HCT116 (cell line): ENCODE data around the gene PTPMT1. TPM values are rescaled to one million over a fixed set of nuclear protein-coding genes. Genes with fewer than 3 reads are reported as not detected.
A peak's percentile ranks its signal among the peaks of the same experiment; 100 is the strongest.

ENCODE experiments used
- ATAC-seq: fragments of 200-7000 bp; cut with Tn5 transposase; 2 replicates; pipeline ENCODE4 v1.9.1; 2020; ENCODE audit warnings: mild to moderate bottlenecking, moderate library complexity
- BruUV-seq: library from RNA; stranded (reverse); fragments of 400-500 nt; replicated peaks from 2 replicates; lab custom pipeline; 2021; lab: Mats Ljungman, UMichigan
- CTCF ChIA-PET: fragments of 300-600 bp; sonication (Branson Sonifier 250); formaldehyde crosslinking; loops from one replicate; lab custom pipeline; 2021; ENCODE audit warnings: antibody characterized with exemption; lab: Charles Lee
- POLR2A ChIA-PET: fragments of 300-600, 350-600 bp; sonication (Branson Sonifier 250); formaldehyde crosslinking; loops from one replicate; lab custom pipeline; 2021; ENCODE audit warnings: antibody characterized with exemption; lab: Charles Lee
- RAD21 ChIA-PET, 2 experiments: fragments of 300-600 bp; sonication (Branson Sonifier 250); formaldehyde crosslinking; loops; one replicate each; lab custom pipeline; 2023; ENCODE audit warnings: low total read pairs in 2 of 2; ENCODE audit not compliant: uncharacterized antibody in 2 of 2, unreplicated experiment in 2 of 2, low non-redundant PET in 1 of 2; lab: Charles Lee
- DNase-seq: peaks from one replicate; pipeline ENCODE4 v3.0.0-alpha.2; 2010; ENCODE audit warnings: low read depth, low spot score
- H2AFZ ChIP-seq: fragments of 200-600 bp; shearing (Covaris generic), sonication (generic); 2 replicates; pipeline ENCODE4 v1.6.1; 2017; ENCODE audit warnings: low read depth, mixed run types, mixed read lengths, antibody characterized with exemption, low read length; ENCODE audit not compliant: poor library complexity, severe bottlenecking
- H3K27ac ChIP-seq: 2 replicates; pipeline ENCODE4 v1.5.1; 2012; ENCODE audit warnings: low read depth, low read length
- H3K27me3 ChIP-seq: fragments of 200-600 bp; sonication (generic); 2 replicates; pipeline ENCODE4 v1.6.1; 2016; ENCODE audit warnings: mixed run types, low read length, mixed read lengths; ENCODE audit not compliant: insufficient read depth
- H3K36me3 ChIP-seq, 2 experiments: fragments of 200-500 bp in 1 of 2; fragments of 200-600 bp in 1 of 2; sonication (Bioruptor generic) in 1 of 2; sonication (generic) in 1 of 2; 2 replicates each; pipeline versions ENCODE4 v1.5.1 to v1.6.1; 2014 to 2016; ENCODE audit warnings: low read length in 2 of 2, inconsistent platforms in 1 of 2, mixed read lengths in 1 of 2, mixed run types in 1 of 2; ENCODE audit not compliant: insufficient read depth in 2 of 2, control insufficient read depth in 1 of 2
- H3K4me1 ChIP-seq, 2 experiments: fragments of 200-600 bp in 1 of 2; sonication (generic) in 1 of 2; 2 replicates each; pipeline versions ENCODE4 v1.5.1 to v1.6.1; 2012 to 2017; ENCODE audit warnings: low read length in 2 of 2, inconsistent platforms in 1 of 2, mild to moderate bottlenecking in 1 of 2, mixed read lengths in 1 of 2, mixed run types in 1 of 2, moderate library complexity in 1 of 2; ENCODE audit not compliant: insufficient read depth in 2 of 2, control insufficient read depth in 1 of 2
- H3K4me2 ChIP-seq: fragments of 200-600 bp; sonication (generic); 2 replicates; pipeline ENCODE4 v1.6.1; 2017; ENCODE audit warnings: mixed run types, low read length, mixed read lengths
- H3K4me3 ChIP-seq, 2 experiments: fragments of 200-600 bp in 1 of 2; sonication (generic) in 1 of 2; replicated peaks in 1 of 2; 2 replicates each; pipeline ENCODE4 v1.5.1; 2011 to 2016; ENCODE audit warnings: low read length in 2 of 2, control low read depth in 1 of 2, low read depth in 1 of 2, mild to moderate bottlenecking in 1 of 2, mixed read lengths in 1 of 2, mixed run types in 1 of 2
- H3K79me2 ChIP-seq: fragments of 200-600 bp; sonication (generic); 2 replicates; pipeline ENCODE4 v1.6.1; 2017; ENCODE audit warnings: mild to moderate bottlenecking, mixed run types, low read length, moderate library complexity, mixed read lengths; ENCODE audit not compliant: insufficient read depth
- H3K9ac ChIP-seq: fragments of 200-600 bp; sonication (generic); 2 replicates; pipeline ENCODE4 v1.6.1; 2016; ENCODE audit warnings: low read length, mixed read lengths
- H3K9me2 ChIP-seq: fragments of 200-600 bp; sonication (generic), shearing (Covaris generic); 2 replicates; pipeline ENCODE4 v1.6.1; 2017; ENCODE audit warnings: mixed run types, mild to moderate bottlenecking, moderate library complexity; ENCODE audit not compliant: insufficient read depth
- H3K9me3 ChIP-seq, 2 experiments: fragments of 200-500 bp in 1 of 2; fragments of 200-600 bp in 1 of 2; sonication (Bioruptor generic) in 1 of 2; sonication (generic) in 1 of 2; 2 replicates each; pipeline ENCODE4 v1.6.1; 2014 to 2017; ENCODE audit warnings: low read length in 2 of 2, mixed read lengths in 2 of 2, inconsistent platforms in 1 of 2, low read depth in 1 of 2, mild to moderate bottlenecking in 1 of 2, mixed run types in 1 of 2, moderate library complexity in 1 of 2; ENCODE audit not compliant: control insufficient read depth in 1 of 2, insufficient read depth in 1 of 2
- H4K20me1 ChIP-seq: fragments of 200-600 bp; sonication (generic), shearing (Covaris generic); 2 replicates; pipeline ENCODE4 v1.6.1; 2017; ENCODE audit warnings: mixed run types, mild to moderate bottlenecking, moderate library complexity; ENCODE audit not compliant: insufficient read depth
- CEBPB ChIP-seq: IDR thresholded peaks from 2 replicates; pipeline ENCODE4 v1.6.1; 2012; ENCODE audit warnings: low read depth
- ELF1 ChIP-seq: IDR thresholded peaks from 2 replicates; pipeline ENCODE4 v1.6.1; 2012; ENCODE audit warnings: low read depth, borderline replicate concordance
- EZH2 ChIP-seq: fragments of 200-600 bp; sonication (generic); IDR thresholded peaks from 2 replicates; pipeline ENCODE4 v1.6.1; 2017; ENCODE audit warnings: antibody characterized with exemption, mixed run types
- POLR2A ChIP-seq: IDR thresholded peaks from 2 replicates; pipeline ENCODE4 v1.7.0; 2011; ENCODE audit warnings: borderline replicate concordance; ENCODE audit not compliant: insufficient read depth, insufficient read length; ENCODE audit errors: extremely low read depth
- RAD21 ChIP-seq: IDR thresholded peaks from 2 replicates; pipeline ENCODE4 v1.6.1; 2012; ENCODE audit warnings: low read depth, mild to moderate bottlenecking
- TCF7L2 ChIP-seq: IDR thresholded peaks from 2 replicates; pipeline ENCODE4 v1.7.0; 2011; ENCODE audit warnings: borderline replicate concordance, inconsistent platforms; ENCODE audit not compliant: insufficient read depth, insufficient read length; ENCODE audit errors: extremely low read depth
- YY1 ChIP-seq: IDR thresholded peaks from 2 replicates; pipeline ENCODE4 v1.6.1; 2011; ENCODE audit warnings: low read length, low read depth, moderate library complexity, mild to moderate bottlenecking; ENCODE audit not compliant: insufficient replicate concordance; ENCODE audit errors: extremely low read depth
- ZNF274 ChIP-seq: fragments of 200-500 bp; sonication (Bioruptor generic); IDR thresholded peaks from 2 replicates; pipeline ENCODE4 v1.6.1; 2014; ENCODE audit warnings: mild to moderate bottlenecking, low read depth, low read length, inconsistent platforms
- intact Hi-C: fragments of 100-400 bp; cut with micrococcal nuclease; formaldehyde crosslinking; loops from 2 replicates; pipeline ENCODE4 v1.10.0; 2022
- total RNA-seq: library from RNA; stranded (reverse); gene quantifications from one replicate; pipeline ENCODE4 v1.2.1, GENCODE V29; 2021; ENCODE audit not compliant: unreplicated experiment
- TF ChIP-seq, protein P1 (sequence below): IDR thresholded peaks from 2 replicates; pipeline ENCODE4 v1.6.1; 2012
- TF ChIP-seq, protein P2 (sequence below): IDR thresholded peaks from 2 replicates; pipeline ENCODE4 v1.6.1; 2011; ENCODE audit warnings: mild to moderate bottlenecking, low read length, moderate library complexity; ENCODE audit not compliant: insufficient replicate concordance; ENCODE audit errors: extremely low read depth

Gene PTPMT1
- total RNA-seq, 1 experiment from 2014 or later = 71.6 TPM

DNA sequence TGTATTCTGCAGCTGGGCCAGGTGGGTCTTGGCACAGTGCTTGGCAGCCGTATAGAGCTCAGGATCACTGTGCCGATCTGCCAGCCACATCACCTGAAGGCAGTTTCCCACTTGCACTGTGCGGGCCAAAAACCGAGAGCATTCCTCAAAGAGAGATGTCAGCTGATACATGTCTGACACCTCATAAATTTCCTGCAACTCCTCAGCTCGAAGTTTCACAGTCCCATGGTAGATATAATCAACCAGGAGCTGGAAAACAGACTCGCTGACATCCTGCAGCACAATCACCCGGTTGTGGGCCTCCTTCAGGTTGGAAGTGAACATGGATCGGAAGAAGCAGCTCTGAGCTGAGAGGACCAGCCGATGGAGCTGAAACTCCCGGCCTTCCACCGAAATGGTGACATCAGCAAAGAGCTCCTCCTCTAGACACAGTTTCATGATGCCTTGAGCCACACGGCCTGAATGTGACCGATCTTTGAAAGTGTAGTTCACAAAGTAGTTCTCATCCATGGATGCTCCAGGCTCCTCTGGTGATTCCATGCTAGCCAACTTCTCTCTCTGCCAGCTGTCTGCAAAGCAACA, 12.2 kb downstream of the PTPMT1 start:
- Histone ChIP-seq H4K20me1 (no peaks in the 10 kb centered on the region), H3K36me3 (peaks cover 30 to 44% of the 10 kb centered on the region in 2 experiments), H3K27me3 (no peaks in the 10 kb centered on the region), H3K9me2 (no peaks in the 10 kb centered on the region), H3K27ac (peak overlapping the region; percentile 76), H3K9me3 (no peaks in the 10 kb centered on the region), H3K4me3 (peak overlapping the region; percentile 90 to 100), H3K79me2 (peaks cover 71% of the 10 kb centered on the region), H3K9ac (peak overlapping the region; percentile 88), H2AFZ (no peak overlapping the region), H3K4me2 (peak overlapping the region; percentile 80), H3K4me1 (peaks cover 10 to 25% of the 10 kb centered on the region in 2 experiments)
- TF ChIP-seq POLR2A (no peak), EZH2 (no peak), TCF7L2 (no peak), YY1 (no peak), RAD21 (no peak), ELF1 (no peak), ZNF274 (no peak), CEBPB (no peak)
- TF ChIP-seq, protein P1, sequence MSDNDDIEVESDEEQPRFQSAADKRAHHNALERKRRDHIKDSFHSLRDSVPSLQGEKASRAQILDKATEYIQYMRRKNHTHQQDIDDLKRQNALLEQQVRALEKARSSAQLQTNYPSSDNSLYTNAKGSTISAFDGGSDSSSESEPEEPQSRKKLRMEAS = no peak
- TF ChIP-seq, protein P2, sequence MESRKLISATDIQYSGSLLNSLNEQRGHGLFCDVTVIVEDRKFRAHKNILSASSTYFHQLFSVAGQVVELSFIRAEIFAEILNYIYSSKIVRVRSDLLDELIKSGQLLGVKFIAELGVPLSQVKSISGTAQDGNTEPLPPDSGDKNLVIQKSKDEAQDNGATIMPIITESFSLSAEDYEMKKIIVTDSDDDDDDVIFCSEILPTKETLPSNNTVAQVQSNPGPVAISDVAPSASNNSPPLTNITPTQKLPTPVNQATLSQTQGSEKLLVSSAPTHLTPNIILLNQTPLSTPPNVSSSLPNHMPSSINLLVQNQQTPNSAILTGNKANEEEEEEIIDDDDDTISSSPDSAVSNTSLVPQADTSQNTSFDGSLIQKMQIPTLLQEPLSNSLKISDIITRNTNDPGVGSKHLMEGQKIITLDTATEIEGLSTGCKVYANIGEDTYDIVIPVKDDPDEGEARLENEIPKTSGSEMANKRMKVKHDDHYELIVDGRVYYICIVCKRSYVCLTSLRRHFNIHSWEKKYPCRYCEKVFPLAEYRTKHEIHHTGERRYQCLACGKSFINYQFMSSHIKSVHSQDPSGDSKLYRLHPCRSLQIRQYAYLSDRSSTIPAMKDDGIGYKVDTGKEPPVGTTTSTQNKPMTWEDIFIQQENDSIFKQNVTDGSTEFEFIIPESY = no peak
- BruUV-seq = no TSS peak
- intact Hi-C loops = no loop called here
- CTCF ChIA-PET = no interaction called here
- ATAC-seq = no peak
- POLR2A ChIA-PET = no interaction called here
- DNase-seq = no peak
- RAD21 ChIA-PET = interaction anchor here in 1 of 2 experiments (0.6 kb wide), 1 partner anchor 24 kb away, joined by 3 read pairs; no protein-coding TSS in a partner anchor
